ENCODE data around the gene AEBP2. TPM values are rescaled to one million over a fixed set of nuclear protein-coding genes. Genes with fewer than 3 reads are reported as not detected.
A peak's percentile ranks its signal among the peaks of the same experiment; 100 is the strongest.

Gene AEBP2
- total RNA-seq, 1 donor from 2014 or later, result 35.2 TPM

DNA sequence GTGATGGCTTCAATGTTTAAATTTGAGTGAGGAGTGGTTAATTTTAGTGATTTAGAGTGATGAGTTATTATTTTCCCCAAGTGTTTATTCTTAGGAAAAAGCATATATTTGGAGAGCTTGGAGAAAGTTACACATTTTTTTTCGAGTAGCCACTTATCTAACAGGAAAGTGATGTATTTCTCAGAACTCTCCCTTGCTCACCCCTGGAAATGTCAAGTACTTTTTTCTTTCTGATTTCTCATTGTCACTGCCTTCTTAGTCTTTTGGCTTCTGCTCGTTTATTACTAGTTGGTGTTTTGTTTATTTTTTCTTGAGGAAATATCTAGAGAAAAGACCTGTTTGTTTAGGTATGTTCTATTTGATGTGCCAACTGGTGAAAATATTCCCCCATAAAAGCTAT, 58.8 kb downstream of the AEBP2 start:
- Mint-ChIP-seq H3K9me3 (peaks cover 1% of the 10 kb centered on the region), H3K4me1 (peaks cover 21% of the 10 kb centered on the region), H3K27ac (ENCODE audit: unreplicated experiment) (no peak overlapping the region), H3K36me3 (ENCODE audit: low read depth) (peaks cover 19% of the 10 kb centered on the region), H3K27me3 (ENCODE audit: low read depth) (no peaks in the 10 kb centered on the region), H3K4me3 (no peak overlapping the region)
- TF ChIP-seq, protein P1, sequence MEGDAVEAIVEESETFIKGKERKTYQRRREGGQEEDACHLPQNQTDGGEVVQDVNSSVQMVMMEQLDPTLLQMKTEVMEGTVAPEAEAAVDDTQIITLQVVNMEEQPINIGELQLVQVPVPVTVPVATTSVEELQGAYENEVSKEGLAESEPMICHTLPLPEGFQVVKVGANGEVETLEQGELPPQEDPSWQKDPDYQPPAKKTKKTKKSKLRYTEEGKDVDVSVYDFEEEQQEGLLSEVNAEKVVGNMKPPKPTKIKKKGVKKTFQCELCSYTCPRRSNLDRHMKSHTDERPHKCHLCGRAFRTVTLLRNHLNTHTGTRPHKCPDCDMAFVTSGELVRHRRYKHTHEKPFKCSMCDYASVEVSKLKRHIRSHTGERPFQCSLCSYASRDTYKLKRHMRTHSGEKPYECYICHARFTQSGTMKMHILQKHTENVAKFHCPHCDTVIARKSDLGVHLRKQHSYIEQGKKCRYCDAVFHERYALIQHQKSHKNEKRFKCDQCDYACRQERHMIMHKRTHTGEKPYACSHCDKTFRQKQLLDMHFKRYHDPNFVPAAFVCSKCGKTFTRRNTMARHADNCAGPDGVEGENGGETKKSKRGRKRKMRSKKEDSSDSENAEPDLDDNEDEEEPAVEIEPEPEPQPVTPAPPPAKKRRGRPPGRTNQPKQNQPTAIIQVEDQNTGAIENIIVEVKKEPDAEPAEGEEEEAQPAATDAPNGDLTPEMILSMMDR (conservative IDR thresholded peaks at IDR 0.05), result no peak
- DNase-seq (ENCODE audit: low read depth, low spot score), result no peak

- H3K27me3 Mint-ChIP-seq (ENCODE audit: low read depth), result no peaks in the 10 kb centered on the region
- peaks cover 15% of the 10 kb centered on the region for H3K4me1 Mint-ChIP-seq
- no peak overlapping the region for H3K27ac Mint-ChIP-seq (ENCODE audit: unreplicated experiment)
- no peak overlapping the region for H3K4me3 Mint-ChIP-seq
- TF ChIP-seq, protein P1 (conservative IDR thresholded peaks at IDR 0.05), result no peak
- DNase-seq (ENCODE audit: low read depth, low spot score), result no peak
- H3K9me3 Mint-ChIP-seq, result peaks cover 4% of the 10 kb centered on the region
- peaks cover 15% of the 10 kb centered on the region for H3K36me3 Mint-ChIP-seq (ENCODE audit: low read depth)
Measured at GRCh38 chr12:19499030-19499429, 59.7 kb downstream of the AEBP2 start.

- Mint-ChIP-seq H3K27me3 (ENCODE audit: low read depth) (no peaks in the 10 kb centered on the region), H3K4me1 (no peaks in the 10 kb centered on the region), H3K27ac (ENCODE audit: unreplicated experiment) (peak overlapping the region; percentile 32), H3K36me3 (ENCODE audit: low read depth) (peaks cover 19% of the 10 kb centered on the region), H3K9me3 (peaks cover 4% of the 10 kb centered on the region), H3K4me3 (no peak overlapping the region)
- DNase-seq (ENCODE audit: low read depth, low spot score), result no peak
- TF ChIP-seq, protein P1 (conservative IDR thresholded peaks at IDR 0.05), result no peak
Measured at GRCh38 chr12:19506497-19506896, 67.2 kb downstream of the AEBP2 start.

GRCh38 chr12:19507823-19508222, 68.5 kb downstream of the AEBP2 start:
- Mint-ChIP-seq H3K4me1 (no peaks in the 10 kb centered on the region), H3K36me3 (ENCODE audit: low read depth) (peaks cover 22% of the 10 kb centered on the region), H3K4me3 (no peak overlapping the region), H3K27me3 (ENCODE audit: low read depth) (no peaks in the 10 kb centered on the region), H3K27ac (ENCODE audit: unreplicated experiment) (no peak overlapping the region), H3K9me3 (peaks cover 4% of the 10 kb centered on the region)
- TF ChIP-seq, protein P1 (conservative IDR thresholded peaks at IDR 0.05), result no peak
- DNase-seq (ENCODE audit: low read depth, low spot score), result no peak

DNA sequence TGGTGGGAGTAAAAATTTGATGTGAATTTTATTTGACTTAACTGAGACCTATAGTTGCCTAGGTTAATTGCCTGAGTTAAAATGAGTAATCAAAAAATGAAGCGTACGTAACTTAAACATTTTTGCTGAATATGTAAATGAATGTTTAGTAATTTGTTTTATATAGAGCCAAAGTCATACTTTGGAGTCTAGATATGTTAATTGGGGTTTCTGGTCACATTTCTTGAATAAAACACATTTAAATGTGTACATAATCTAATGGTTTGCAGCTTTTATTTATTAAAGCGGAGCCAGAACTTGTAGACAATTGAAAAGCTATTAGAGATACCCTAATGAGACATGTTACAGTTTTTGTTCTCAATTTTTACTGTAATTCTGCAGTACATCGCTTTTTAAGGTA, 71.2 kb downstream of the AEBP2 start:
- H3K27ac Mint-ChIP-seq (ENCODE audit: unreplicated experiment), result no peak overlapping the region
- TF ChIP-seq, protein P1 (conservative IDR thresholded peaks at IDR 0.05), result no peak
- DNase-seq (ENCODE audit: low read depth, low spot score), result no peak
- H3K4me3 Mint-ChIP-seq, result no peak overlapping the region
- no peaks in the 10 kb centered on the region for H3K4me1 Mint-ChIP-seq
- H3K36me3 Mint-ChIP-seq (ENCODE audit: low read depth), result peaks cover 20% of the 10 kb centered on the region
- H3K9me3 Mint-ChIP-seq, result no peaks in the 10 kb centered on the region
- H3K27me3 Mint-ChIP-seq (ENCODE audit: low read depth), result no peaks in the 10 kb centered on the region

GRCh38 chr12:19515179-19515578, 75.9 kb downstream of the AEBP2 start:
- Mint-ChIP-seq H3K27ac (ENCODE audit: unreplicated experiment) (no peak overlapping the region), H3K4me1 (no peaks in the 10 kb centered on the region), H3K36me3 (ENCODE audit: low read depth) (peaks cover 14% of the 10 kb centered on the region), H3K4me3 (no peak overlapping the region), H3K27me3 (ENCODE audit: low read depth) (no peaks in the 10 kb centered on the region), H3K9me3 (no peaks in the 10 kb centered on the region)
- TF ChIP-seq, protein P1 (conservative IDR thresholded peaks at IDR 0.05), result no peak
- DNase-seq (ENCODE audit: low read depth, low spot score), result no peak
